Mesodermal cell (in vitro differentiated cells): ENCODE measurements around the gene CASQ1.

Experiments used
- H3K27ac ChIP-seq: 2 replicates; pipeline ENCODE4 v1.7.0; 2013; ENCODE audit warnings: mild to moderate bottlenecking, low read depth, low read length, moderate library complexity; ENCODE audit not compliant: severe bottlenecking
- H3K36me3 ChIP-seq: 2 replicates; pipeline ENCODE4 v1.7.1; 2013; ENCODE audit warnings: mild to moderate bottlenecking, low read length, moderate library complexity; ENCODE audit not compliant: control insufficient read depth, insufficient read depth
- H3K4me1 ChIP-seq: one replicate; pipeline ENCODE4 v1.7.1; 2013; ENCODE audit warnings: mild to moderate bottlenecking, low read length; ENCODE audit not compliant: insufficient read depth, control insufficient read depth, poor library complexity, severe bottlenecking
- H3K4me3 ChIP-seq: 2 replicates; pipeline ENCODE4 v1.7.0; 2013; ENCODE audit warnings: low read length, control low read depth, mild to moderate bottlenecking; ENCODE audit not compliant: insufficient read depth, poor library complexity, severe bottlenecking; ENCODE audit errors: extremely low read depth
- H3K9me3 ChIP-seq: 2 replicates; pipeline ENCODE4 v1.7.1; 2013; ENCODE audit warnings: mild to moderate bottlenecking, low read length, moderate library complexity; ENCODE audit not compliant: control insufficient read depth

The CASQ1 gene

GRCh38 chr1:160251011-160251410, 60.6 kb downstream of the CASQ1 start:
- Histone ChIP-seq H3K4me3 (no peak overlapping the region), H3K27ac (no peak overlapping the region), H3K36me3 (peaks cover 39% of the 10 kb centered on the region), H3K4me1 (no peaks in the 10 kb centered on the region), H3K9me3 (no peaks in the 10 kb centered on the region)
